Measurements from ENCODE around the gene SUPT3H.

The SUPT3H gene

GRCh38 chr6:45000833-45001232 is 376.9 kb downstream of the SUPT3H start:
- DNase-seq, result no peak
- in situ Hi-C loops (cut with MboI; ENCODE audit: low pct_unique_long_range_greater_than_20kb, low sequenced_read_pairs), result no loop called here

- no peak for DNase-seq
- in situ Hi-C loops (cut with MboI; ENCODE audit: low pct_unique_long_range_greater_than_20kb, low sequenced_read_pairs), result no loop called here
Observed at GRCh38 chr6:44999066-44999465, 378.7 kb downstream of the SUPT3H start.

GRCh38 chr6:44995486-44996132 is 382.1 kb downstream of the SUPT3H start:
- DNase-seq, result no peak
- in situ Hi-C loops (cut with MboI; ENCODE audit: low pct_unique_long_range_greater_than_20kb, low sequenced_read_pairs), result no loop called here

- DNase-seq, result no peak
- in situ Hi-C loops (cut with MboI; ENCODE audit: low pct_unique_long_range_greater_than_20kb, low sequenced_read_pairs), result no loop called here
Observed at GRCh38 chr6:44989391-44989790, 388.3 kb downstream of the SUPT3H start.

- in situ Hi-C loops (cut with MboI; ENCODE audit: low pct_unique_long_range_greater_than_20kb, low sequenced_read_pairs), result no loop called here
- DNase-seq, result no peak
Observed at GRCh38 chr6:44985006-44985405, 392.7 kb downstream of the SUPT3H start.

GRCh38 chr6:44983467-44984365 is 394.0 kb downstream of the SUPT3H start:
- in situ Hi-C loops (cut with MboI; ENCODE audit: low pct_unique_long_range_greater_than_20kb, low sequenced_read_pairs), result no loop called here
- no peak for DNase-seq

GRCh38 chr6:44980841-44981240 is 396.9 kb downstream of the SUPT3H start:
- in situ Hi-C loops (cut with MboI; ENCODE audit: low pct_unique_long_range_greater_than_20kb, low sequenced_read_pairs), result no loop called here
- no peak for DNase-seq

- in situ Hi-C loops (cut with MboI; ENCODE audit: low pct_unique_long_range_greater_than_20kb, low sequenced_read_pairs), result no loop called here
- DNase-seq, result no peak
Observed at GRCh38 chr6:44976677-44977641, 400.8 kb downstream of the SUPT3H start.

GRCh38 chr6:44974511-44974910 is 403.2 kb downstream of the SUPT3H start:
- in situ Hi-C loops (cut with MboI; ENCODE audit: low pct_unique_long_range_greater_than_20kb, low sequenced_read_pairs), result no loop called here
- DNase-seq, result no peak

- DNase-seq, result no peak
- in situ Hi-C loops (cut with MboI; ENCODE audit: low pct_unique_long_range_greater_than_20kb, low sequenced_read_pairs), result no loop called here
Observed at GRCh38 chr6:44972709-44973108, 405.0 kb downstream of the SUPT3H start.

GRCh38 chr6:44969446-44970185 is 408.1 kb downstream of the SUPT3H start:
- no peak for DNase-seq
- in situ Hi-C loops (cut with MboI; ENCODE audit: low pct_unique_long_range_greater_than_20kb, low sequenced_read_pairs), result no loop called here

- DNase-seq, result no peak
- in situ Hi-C loops (cut with MboI; ENCODE audit: low pct_unique_long_range_greater_than_20kb, low sequenced_read_pairs), result no loop called here
Observed at GRCh38 chr6:44967481-44967880, 410.3 kb downstream of the SUPT3H start.

- in situ Hi-C loops (cut with MboI; ENCODE audit: low pct_unique_long_range_greater_than_20kb, low sequenced_read_pairs), result no loop called here
- no peak for DNase-seq
Observed at GRCh38 chr6:44966449-44967092, 411.2 kb downstream of the SUPT3H start.

- DNase-seq, result no peak
- in situ Hi-C loops (cut with MboI; ENCODE audit: low pct_unique_long_range_greater_than_20kb, low sequenced_read_pairs), result no loop called here
Observed at GRCh38 chr6:44965708-44966107, 412.0 kb downstream of the SUPT3H start.

GRCh38 chr6:44960898-44961297 is 416.8 kb downstream of the SUPT3H start:
- in situ Hi-C loops (cut with MboI; ENCODE audit: low pct_unique_long_range_greater_than_20kb, low sequenced_read_pairs), result no loop called here
- DNase-seq, result no peak

- in situ Hi-C loops (cut with MboI; ENCODE audit: low pct_unique_long_range_greater_than_20kb, low sequenced_read_pairs), result no loop called here
- DNase-seq, result no peak
Observed at GRCh38 chr6:44959651-44960050, 418.1 kb downstream of the SUPT3H start.

GRCh38 chr6:44957156-44957555 is 420.6 kb downstream of the SUPT3H start:
- in situ Hi-C loops (cut with MboI; ENCODE audit: low pct_unique_long_range_greater_than_20kb, low sequenced_read_pairs), result no loop called here
- no peak for DNase-seq

GRCh38 chr6:44956396-44956795 is 421.3 kb downstream of the SUPT3H start:
- in situ Hi-C loops (cut with MboI; ENCODE audit: low pct_unique_long_range_greater_than_20kb, low sequenced_read_pairs), result no loop called here

More at GRCh38 chr6:44956396-44956795, 421.3 kb downstream of the SUPT3H start:
- no peak for DNase-seq
